Stimulated activated naive B cell treated with anti-CD40 and anti-IgM and Interleukin-4, amounts not matched to agents 10 μg/mL and 1 μg/mL and 100 μg/mL, for 72 hours (primary cell): ENCODE measurements around the gene SIKE1.
A peak's percentile ranks its signal among the peaks of the same experiment; 100 is the strongest.

Source experiments
- ATAC-seq, 2 donors: fragments of 150-1000 bp; cut with Tn5 transposase; replicated peaks; 2 replicates each; pipeline ENCODE4 v1.10.0; 2021; ENCODE audit warnings: moderate library complexity in 1 of 2
- DNase-seq: peaks from one replicate; pipeline ENCODE4 v3.0.0; 2021
- H3K27ac Mint-ChIP-seq: one replicate; pipeline ENCODE4 v1.8.0; 2022; ENCODE audit warnings: mild to moderate bottlenecking, mixed read lengths
- H3K27me3 Mint-ChIP-seq, 2 donors: one replicate each; pipeline ENCODE4 v1.8.0; 2022; ENCODE audit warnings: mixed read lengths in 2 of 2
- H3K36me3 Mint-ChIP-seq, 2 donors: one replicate each; pipeline ENCODE4 v1.8.0; 2022; ENCODE audit warnings: mixed read lengths in 2 of 2, mild to moderate bottlenecking in 1 of 2
- H3K4me1 Mint-ChIP-seq, 2 donors: one replicate each; pipeline ENCODE4 v1.8.0; 2022; ENCODE audit warnings: mixed read lengths in 2 of 2, mild to moderate bottlenecking in 1 of 2
- H3K4me3 Mint-ChIP-seq, 2 donors: one replicate each; pipeline ENCODE4 v1.8.0; 2022; ENCODE audit warnings: mild to moderate bottlenecking in 2 of 2, mixed read lengths in 2 of 2, moderate library complexity in 1 of 2
- H3K9me3 Mint-ChIP-seq, 2 donors: one replicate each; pipeline ENCODE4 v1.8.0; 2022; ENCODE audit warnings: mixed read lengths in 2 of 2, mild to moderate bottlenecking in 1 of 2

The SIKE1 gene

GRCh38 chr1:114746450-114747121, 33.9 kb downstream of the SIKE1 start:
- H3K27me3 Mint-ChIP-seq, result no peaks in the 10 kb centered on the region
- H3K9me3 Mint-ChIP-seq, result no peaks in the 10 kb centered on the region
- ATAC-seq (peak; percentile 41 to 46), DNase-seq (no peak)
- peaks cover 37 to 65% of the 10 kb centered on the region in 2 donors for H3K4me1 Mint-ChIP-seq
- H3K27ac Mint-ChIP-seq, result peak overlapping the region; percentile 51
- H3K4me3 Mint-ChIP-seq, result no peak overlapping the region
- peaks cover 21 to 43% of the 10 kb centered on the region in 2 donors for H3K36me3 Mint-ChIP-seq

DNA sequence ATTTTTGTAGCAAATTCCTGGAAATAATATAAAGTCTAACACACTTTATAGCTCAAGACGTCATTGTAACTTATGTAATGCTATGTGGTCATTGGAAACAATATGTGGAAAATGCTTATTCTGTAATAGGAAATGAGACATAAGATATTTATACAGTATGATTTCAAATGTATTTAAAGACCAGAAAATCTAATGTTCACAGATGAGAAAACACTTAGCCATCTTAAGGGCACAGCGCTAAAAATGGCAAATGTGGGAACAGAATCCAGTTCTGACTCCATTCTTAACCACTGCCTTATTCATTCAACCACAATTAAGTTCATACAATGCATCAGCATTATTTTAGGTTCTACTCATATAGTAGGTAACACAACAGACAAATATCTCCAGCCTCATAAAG, 35.2 kb downstream of the SIKE1 start:
- no peak overlapping the region for H3K4me3 Mint-ChIP-seq
- peak; percentile 75 to 84 for ATAC-seq

DNA sequence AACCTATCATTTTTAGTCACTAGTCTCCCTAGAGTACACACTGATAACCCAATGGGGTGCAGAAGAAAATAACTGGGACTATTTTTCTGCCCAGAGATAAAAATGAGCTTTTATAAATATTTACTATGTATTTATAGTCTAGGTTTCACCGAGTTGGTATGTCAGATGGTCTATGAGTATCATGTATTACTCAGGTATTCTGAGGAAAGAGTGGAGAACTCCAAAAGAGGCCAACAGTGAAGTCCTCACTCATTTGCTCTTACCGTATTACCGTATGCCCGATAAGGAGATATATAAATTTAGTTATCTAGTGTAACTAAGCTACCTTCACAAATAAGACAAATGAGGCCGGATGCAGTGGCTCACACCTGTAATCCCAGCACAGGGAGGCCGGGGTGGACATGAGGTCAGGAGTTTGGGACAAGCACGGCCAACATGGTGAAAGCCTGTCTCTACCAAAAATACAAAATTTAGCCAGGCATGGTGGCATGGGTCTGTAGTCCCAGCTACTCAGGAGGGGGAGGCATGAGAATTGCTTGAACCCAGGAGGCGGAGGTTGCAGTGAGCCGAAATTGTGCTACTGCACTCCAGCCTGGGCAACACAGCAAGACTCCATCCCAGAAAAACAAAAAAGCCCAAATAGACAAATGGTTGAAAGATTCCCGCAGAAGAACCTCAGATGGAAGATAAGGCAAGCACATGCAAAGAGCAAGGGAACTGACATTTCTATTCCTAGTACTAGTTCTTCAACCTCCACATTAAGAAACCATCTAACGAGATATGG, 38.3 kb downstream of the SIKE1 start:
- ATAC-seq (no peak), DNase-seq (no peak)
- peaks cover 21 to 35% of the 10 kb centered on the region in 2 donors for H3K36me3 Mint-ChIP-seq
- H3K27ac Mint-ChIP-seq, result peak overlapping the region; percentile 37
- H3K9me3 Mint-ChIP-seq, result no peaks in the 10 kb centered on the region
- H3K4me3 Mint-ChIP-seq, result no peak overlapping the region
- no peaks in the 10 kb centered on the region for H3K27me3 Mint-ChIP-seq
- peaks cover 23 to 34% of the 10 kb centered on the region in 2 donors for H3K4me1 Mint-ChIP-seq

More for the DNA sequence above, 35.2 kb downstream of the SIKE1 start:
- DNase-seq, result no peak
- H3K27me3 Mint-ChIP-seq, result no peaks in the 10 kb centered on the region
- H3K36me3 Mint-ChIP-seq, result peaks cover 24 to 47% of the 10 kb centered on the region in 2 donors
- H3K27ac Mint-ChIP-seq, result peak overlapping the region; percentile 49
- H3K9me3 Mint-ChIP-seq, result no peaks in the 10 kb centered on the region
- peaks cover 33 to 58% of the 10 kb centered on the region in 2 donors for H3K4me1 Mint-ChIP-seq

GRCh38 chr1:114740331-114740730, 40.2 kb downstream of the SIKE1 start:
- Mint-ChIP-seq H3K27me3 (no peaks in the 10 kb centered on the region), H3K27ac (no peak overlapping the region), H3K36me3 (peaks cover 32 to 42% of the 10 kb centered on the region in 2 donors), H3K4me3 (no peak overlapping the region), H3K4me1 (peaks cover 10 to 22% of the 10 kb centered on the region in 2 donors), H3K9me3 (no peaks in the 10 kb centered on the region)
- ATAC-seq (no peak), DNase-seq (no peak)

GRCh38 chr1:114737314-114737849, 43.1 kb downstream of the SIKE1 start:
- Mint-ChIP-seq H3K36me3 (peaks cover 28 to 32% of the 10 kb centered on the region in 2 donors), H3K4me1 (peaks cover 6 to 13% of the 10 kb centered on the region in 2 donors), H3K9me3 (no peaks in the 10 kb centered on the region), H3K27ac (no peak overlapping the region), H3K27me3 (no peaks in the 10 kb centered on the region), H3K4me3 (no peak overlapping the region)
- no peak for ATAC-seq
- no peak for DNase-seq

DNA sequence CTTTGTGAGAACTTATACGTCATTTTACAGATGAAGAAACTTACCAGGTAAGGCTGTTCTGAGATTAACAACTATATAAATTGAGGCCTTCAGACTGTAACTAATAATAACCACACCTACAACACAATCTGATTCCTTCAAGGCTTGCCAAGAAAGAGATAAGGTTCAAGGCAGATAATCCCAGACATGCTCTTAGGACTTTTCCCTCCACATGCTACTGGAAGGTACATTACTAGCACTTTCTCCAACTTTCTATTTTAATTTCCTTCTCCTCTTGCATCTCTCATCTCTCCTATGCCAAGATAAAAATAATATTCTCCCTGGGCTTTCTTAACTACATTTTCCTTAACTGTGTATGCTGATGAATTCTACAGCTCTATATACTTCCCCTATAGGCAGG, 45.0 kb downstream of the SIKE1 start:
- H3K27ac Mint-ChIP-seq, result no peak overlapping the region
- no peak for ATAC-seq
- H3K9me3 Mint-ChIP-seq, result no peaks in the 10 kb centered on the region
- no peak overlapping the region for H3K4me3 Mint-ChIP-seq
- H3K27me3 Mint-ChIP-seq, result no peaks in the 10 kb centered on the region
- peaks cover 27 to 31% of the 10 kb centered on the region in 2 donors for H3K36me3 Mint-ChIP-seq
- peaks cover 0 to 7% of the 10 kb centered on the region in 2 donors for H3K4me1 Mint-ChIP-seq
- no peak for DNase-seq

GRCh38 chr1:114729782-114730181, 50.7 kb downstream of the SIKE1 start:
- ATAC-seq, result no peak
- Mint-ChIP-seq H3K4me3 (no peak overlapping the region), H3K4me1 (no peaks in the 10 kb centered on the region), H3K27ac (no peak overlapping the region), H3K9me3 (no peaks in the 10 kb centered on the region), H3K27me3 (no peaks in the 10 kb centered on the region), H3K36me3 (peaks cover 27 to 47% of the 10 kb centered on the region in 2 donors)
- DNase-seq, result no peak

DNA sequence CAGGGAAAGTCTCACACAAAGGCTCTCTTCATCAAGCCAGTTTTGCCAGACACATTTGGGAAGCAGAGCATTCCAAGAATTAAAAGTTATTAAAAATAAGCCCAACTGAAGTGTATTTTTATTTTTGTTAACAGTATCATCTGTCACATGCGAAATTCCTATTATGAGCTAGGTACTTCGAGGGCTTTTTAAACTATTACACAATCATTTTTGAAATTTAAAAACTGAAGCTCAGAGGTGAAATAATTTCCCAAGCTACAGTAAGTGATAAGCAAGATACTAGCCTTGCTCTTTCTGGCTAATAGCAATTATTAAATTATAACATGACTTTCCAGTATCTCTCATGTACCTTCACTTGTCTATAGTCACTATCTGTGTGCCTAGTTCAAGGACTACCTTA, 51.9 kb downstream of the SIKE1 start:
- H3K27ac Mint-ChIP-seq, result no peak overlapping the region
- H3K36me3 Mint-ChIP-seq, result peaks cover 28 to 53% of the 10 kb centered on the region in 2 donors
- H3K4me1 Mint-ChIP-seq, result no peaks in the 10 kb centered on the region
- H3K4me3 Mint-ChIP-seq, result no peak overlapping the region
- ATAC-seq, result no peak
- no peak for DNase-seq
- no peaks in the 10 kb centered on the region for H3K9me3 Mint-ChIP-seq
- no peaks in the 10 kb centered on the region for H3K27me3 Mint-ChIP-seq

GRCh38 chr1:114725230-114725629, 55.3 kb downstream of the SIKE1 start:
- H3K36me3 Mint-ChIP-seq, result peaks cover 37 to 62% of the 10 kb centered on the region in 2 donors
- peak overlapping the region; percentile 59 for H3K27ac Mint-ChIP-seq
- H3K4me1 Mint-ChIP-seq, result no peaks in the 10 kb centered on the region
- no peaks in the 10 kb centered on the region for H3K27me3 Mint-ChIP-seq
- DNase-seq, result no peak
- no peak overlapping the region for H3K4me3 Mint-ChIP-seq
- no peak for ATAC-seq
- H3K9me3 Mint-ChIP-seq, result no peaks in the 10 kb centered on the region

GRCh38 chr1:114723915-114724314, 56.6 kb downstream of the SIKE1 start:
- Mint-ChIP-seq H3K36me3 (peaks cover 42 to 63% of the 10 kb centered on the region in 2 donors), H3K4me3 (no peak overlapping the region), H3K4me1 (peaks cover 2 to 8% of the 10 kb centered on the region in 2 donors), H3K9me3 (no peaks in the 10 kb centered on the region), H3K27me3 (no peaks in the 10 kb centered on the region), H3K27ac (peak overlapping the region; percentile 63)
- ATAC-seq (no peak), DNase-seq (no peak)

- H3K4me3 Mint-ChIP-seq, result no peak overlapping the region
- DNase-seq (no peak), ATAC-seq (no peak)
- no peaks in the 10 kb centered on the region for H3K9me3 Mint-ChIP-seq
- H3K4me1 Mint-ChIP-seq, result peaks cover 2 to 12% of the 10 kb centered on the region in 2 donors
- H3K27me3 Mint-ChIP-seq, result no peaks in the 10 kb centered on the region
- no peak overlapping the region for H3K27ac Mint-ChIP-seq
- H3K36me3 Mint-ChIP-seq, result peaks cover 46 to 67% of the 10 kb centered on the region in 2 donors
Measured at GRCh38 chr1:114723457-114723856, 57.0 kb downstream of the SIKE1 start.

GRCh38 chr1:114720492-114720891, 60.0 kb downstream of the SIKE1 start:
- Mint-ChIP-seq H3K36me3 (peaks cover 46 to 56% of the 10 kb centered on the region in 2 donors), H3K27ac (no peak overlapping the region)

More at GRCh38 chr1:114720492-114720891, 60.0 kb downstream of the SIKE1 start:
- Mint-ChIP-seq H3K9me3 (no peaks in the 10 kb centered on the region), H3K4me3 (no peak overlapping the region), H3K27me3 (no peaks in the 10 kb centered on the region), H3K4me1 (peaks cover 4 to 13% of the 10 kb centered on the region in 2 donors)
- ATAC-seq (no peak), DNase-seq (no peak)
